Activated CD8-positive, alpha-beta memory T cell treated with anti-CD3 and anti-CD28 coated beads, Interleukin-2, amount 50 U/mL, for 48 hours (primary cell): ENCODE data around the gene NRG2.

Experiments used
- DNase-seq: peaks from one replicate; pipeline ENCODE4 v3.0.0-alpha.2; 2020

Gene NRG2

GRCh38 chr5:139900546-139901250 lies 142.4 kb downstream of the NRG2 start:
- peak; percentile 39 for DNase-seq

- DNase-seq = no peak
Observed at GRCh38 chr5:139898981-139899380, 144.1 kb downstream of the NRG2 start.

- DNase-seq = no peak
Observed at GRCh38 chr5:139897982-139898381, 145.1 kb downstream of the NRG2 start.

GRCh38 chr5:139897342-139897741 lies 145.8 kb downstream of the NRG2 start:
- no peak for DNase-seq

GRCh38 chr5:139896718-139897117 lies 146.4 kb downstream of the NRG2 start:
- DNase-seq = no peak

- DNase-seq = no peak
Observed at GRCh38 chr5:139895647-139896046, 147.5 kb downstream of the NRG2 start.

- DNase-seq = no peak
Observed at GRCh38 chr5:139895046-139895445, 148.1 kb downstream of the NRG2 start.

GRCh38 chr5:139893873-139894272 lies 149.2 kb downstream of the NRG2 start:
- DNase-seq = no peak

GRCh38 chr5:139889410-139889809 lies 153.7 kb downstream of the NRG2 start:
- no peak for DNase-seq

GRCh38 chr5:139888370-139888769 lies 154.7 kb downstream of the NRG2 start:
- no peak for DNase-seq

- no peak for DNase-seq
Observed at GRCh38 chr5:139886213-139886612, 156.9 kb downstream of the NRG2 start.

- no peak for DNase-seq
Observed at GRCh38 chr5:139885857-139886208, 157.3 kb downstream of the NRG2 start.

GRCh38 chr5:139885172-139885856 lies 157.8 kb downstream of the NRG2 start:
- no peak for DNase-seq

GRCh38 chr5:139884734-139885133 lies 158.4 kb downstream of the NRG2 start:
- DNase-seq = no peak

GRCh38 chr5:139884144-139884543 lies 159.0 kb downstream of the NRG2 start:
- DNase-seq = no peak

GRCh38 chr5:139882961-139883539 lies 160.0 kb downstream of the NRG2 start:
- DNase-seq = no peak

GRCh38 chr5:139882316-139882715 lies 160.8 kb downstream of the NRG2 start:
- DNase-seq = no peak

- DNase-seq = no peak
Observed at GRCh38 chr5:139881143-139881733, 161.9 kb downstream of the NRG2 start.

GRCh38 chr5:139880416-139881142 lies 162.5 kb downstream of the NRG2 start:
- DNase-seq = no peak

GRCh38 chr5:139878093-139878492 lies 165.0 kb downstream of the NRG2 start:
- no peak for DNase-seq

- DNase-seq = no peak
Observed at GRCh38 chr5:139877129-139877597, 165.9 kb downstream of the NRG2 start.

- no peak for DNase-seq
Observed at GRCh38 chr5:139875957-139876356, 167.1 kb downstream of the NRG2 start.
